Keratinocyte (primary cell): ENCODE data around the gene ZCCHC17.

Source experiments
- EZH2 ChIP-seq: IDR thresholded peaks from one replicate; pipeline ENCODE4 v1.6.1; 2012; ENCODE audit warnings: inconsistent platforms, mild to moderate bottlenecking, low read length, moderate library complexity
- TF ChIP-seq, protein P1 (sequence below), 3 experiments: IDR thresholded peaks in 1 of 3; conservative IDR thresholded peaks in 1 of 3; optimal IDR thresholded peaks in 1 of 3; 2 replicates in 2 of 3; 3 replicates in 1 of 3; pipeline versions ENCODE3 to v1.5.1; 2011; ENCODE audit warnings: low read length in 3 of 3, mild to moderate bottlenecking in 3 of 3, moderate library complexity in 2 of 3, control low read depth in 1 of 3, inconsistent platforms in 1 of 3; ENCODE audit not compliant: insufficient read depth in 2 of 3; ENCODE audit errors: extremely low read depth in 1 of 3

GRCh38 chr1:31372751-31373055 lies 75.9 kb downstream of the ZCCHC17 start:
- TF ChIP-seq, protein P1, sequence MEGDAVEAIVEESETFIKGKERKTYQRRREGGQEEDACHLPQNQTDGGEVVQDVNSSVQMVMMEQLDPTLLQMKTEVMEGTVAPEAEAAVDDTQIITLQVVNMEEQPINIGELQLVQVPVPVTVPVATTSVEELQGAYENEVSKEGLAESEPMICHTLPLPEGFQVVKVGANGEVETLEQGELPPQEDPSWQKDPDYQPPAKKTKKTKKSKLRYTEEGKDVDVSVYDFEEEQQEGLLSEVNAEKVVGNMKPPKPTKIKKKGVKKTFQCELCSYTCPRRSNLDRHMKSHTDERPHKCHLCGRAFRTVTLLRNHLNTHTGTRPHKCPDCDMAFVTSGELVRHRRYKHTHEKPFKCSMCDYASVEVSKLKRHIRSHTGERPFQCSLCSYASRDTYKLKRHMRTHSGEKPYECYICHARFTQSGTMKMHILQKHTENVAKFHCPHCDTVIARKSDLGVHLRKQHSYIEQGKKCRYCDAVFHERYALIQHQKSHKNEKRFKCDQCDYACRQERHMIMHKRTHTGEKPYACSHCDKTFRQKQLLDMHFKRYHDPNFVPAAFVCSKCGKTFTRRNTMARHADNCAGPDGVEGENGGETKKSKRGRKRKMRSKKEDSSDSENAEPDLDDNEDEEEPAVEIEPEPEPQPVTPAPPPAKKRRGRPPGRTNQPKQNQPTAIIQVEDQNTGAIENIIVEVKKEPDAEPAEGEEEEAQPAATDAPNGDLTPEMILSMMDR (optimal IDR thresholded peaks at IDR 0.05 in 1 of 3, IDR thresholded peaks at IDR 0.05 in 1 of 3, conservative IDR thresholded peaks at IDR 0.05 in 1 of 3; ENCODE audit: extremely low read depth in 1 of 3, insufficient read depth in 2 of 3, low read length in 3 of 3): no peak
- TF ChIP-seq EZH2: no peak
